B cell (primary cell): Measurements from ENCODE around the gene PDE3A. TPM values are rescaled to one million over a fixed set of nuclear protein-coding genes. Genes with fewer than 3 reads are reported as not detected.

ENCODE experiments used
- ATAC-seq: fragments of 200-7000 bp; cut with Tn5 transposase; one replicate; pipeline ENCODE4 v1.10.0; 2021; ENCODE audit warnings: low read depth, mild to moderate bottlenecking, moderate number of reproducible peaks, moderate library complexity
- CTCF ChIA-PET: fragments of 350-600 bp; sonication (Branson Sonifier 250); formaldehyde crosslinking; loops from one replicate; lab custom pipeline; 2021; ENCODE audit warnings: antibody characterized with exemption, inconsistent platforms; lab: Charles Lee
- POLR2A ChIA-PET: fragments of 350-600 bp; sonication (Branson Sonifier 250); formaldehyde crosslinking; loops from one replicate; lab custom pipeline; 2021; ENCODE audit warnings: antibody characterized with exemption; lab: Charles Lee
- DNase-seq: peaks from one replicate; pipeline ENCODE4 v3.0.0; 2013
- H2AFZ ChIP-seq: 2 replicates; pipeline ENCODE4 v1.6.1; 2012; ENCODE audit warnings: mild to moderate bottlenecking, low read depth, low read length; ENCODE audit not compliant: insufficient read depth, poor library complexity, severe bottlenecking
- H3K27ac ChIP-seq, 2 donors: 1 replicate in 1 of 2; 2 replicates in 1 of 2; pipeline ENCODE4 v1.5.1; 2012 to 2013; ENCODE audit warnings: low read length in 2 of 2, mild to moderate bottlenecking in 2 of 2, moderate library complexity in 1 of 2
- H3K27me3 ChIP-seq, 4 experiments: fragments of 200-600 bp in 1 of 4; sonication (generic) in 1 of 4; replicated peaks in 1 of 4; 1 replicate in 2 of 4; 2 replicates in 2 of 4; pipeline versions ENCODE4 v1.6.1 to v1.7.0; 2013 to 2016; ENCODE audit warnings: low read length in 3 of 4, mild to moderate bottlenecking in 2 of 4, mixed read lengths in 1 of 4, moderate library complexity in 1 of 4; ENCODE audit not compliant: insufficient read depth in 4 of 4, control insufficient read depth in 3 of 4; ENCODE audit errors: control extremely low read depth in 1 of 4
- H3K36me3 ChIP-seq, 2 experiments: replicated peaks in 1 of 2; 1 replicate in 1 of 2; 2 replicates in 1 of 2; pipeline versions ENCODE4 v1.6.1 to v1.7.1; 2013; ENCODE audit warnings: low read length in 1 of 2; ENCODE audit not compliant: insufficient read depth in 2 of 2, control insufficient read depth in 1 of 2; ENCODE audit errors: control extremely low read depth in 1 of 2, extremely low read depth in 1 of 2
- H3K4me1 ChIP-seq, 2 donors: fragments of 200-600 bp in 1 of 2; sonication (generic) in 1 of 2; 1 replicate in 1 of 2; 2 replicates in 1 of 2; pipeline versions ENCODE4 v1.5.1 to v1.6.1; 2013 to 2017; ENCODE audit warnings: low read length in 2 of 2; ENCODE audit not compliant: control insufficient read depth in 2 of 2, insufficient read depth in 2 of 2
- H3K4me2 ChIP-seq: replicated peaks from 2 replicates; pipeline ENCODE3; 2012; ENCODE audit warnings: mild to moderate bottlenecking, low read depth, low read length; ENCODE audit not compliant: poor library complexity, severe bottlenecking
- H3K4me3 ChIP-seq, 5 experiments: fragments of 200-600 bp in 1 of 5; sonication (generic) in 1 of 5; 1 replicate in 3 of 5; 2 replicates in 2 of 5; pipeline versions ENCODE4 v1.5.1 to v1.7.0; 2011 to 2016; ENCODE audit warnings: low read length in 4 of 5, mild to moderate bottlenecking in 4 of 5, low read depth in 2 of 5, control low read depth in 1 of 5, moderate library complexity in 1 of 5; ENCODE audit not compliant: insufficient read depth in 1 of 5; ENCODE audit errors: control extremely low read depth in 1 of 5, extremely low read depth in 1 of 5
- H3K79me2 ChIP-seq: fragments of 200-600 bp; sonication (generic); one replicate; pipeline ENCODE4 v1.6.0; 2016; ENCODE audit warnings: low read length; ENCODE audit not compliant: control insufficient read depth, insufficient read depth
- H3K9ac ChIP-seq: fragments of 200-600 bp; sonication (generic); 2 replicates; pipeline ENCODE4 v1.6.1; 2017; ENCODE audit warnings: mild to moderate bottlenecking, low read length, moderate library complexity
- H3K9me3 ChIP-seq, 3 donors: one replicate each; pipeline versions ENCODE4 v1.6.1 to v1.7.1; 2013; ENCODE audit warnings: low read length in 2 of 3; ENCODE audit not compliant: control insufficient read depth in 2 of 3, insufficient read depth in 1 of 3; ENCODE audit errors: control extremely low read depth in 1 of 3
- H4K20me1 ChIP-seq: 2 replicates; pipeline ENCODE4 v1.6.0; 2012; ENCODE audit warnings: mild to moderate bottlenecking, low read length; ENCODE audit not compliant: insufficient read depth, control insufficient read depth, poor library complexity, severe bottlenecking
- H3K27ac Mint-ChIP-seq: one replicate; pipeline ENCODE4 v1.8.0; 2021; ENCODE audit warnings: mixed read lengths
- H3K27me3 Mint-ChIP-seq: one replicate; pipeline ENCODE4 v1.8.0; 2021; ENCODE audit warnings: mixed read lengths
- H3K4me1 Mint-ChIP-seq: one replicate; pipeline ENCODE4 v1.8.0; 2021; ENCODE audit warnings: mixed read lengths
- H3K4me3 Mint-ChIP-seq: one replicate; pipeline ENCODE4 v1.8.0; 2021; ENCODE audit warnings: mixed read lengths
- H3K9me3 Mint-ChIP-seq: one replicate; pipeline ENCODE4 v1.8.0; 2022; ENCODE audit warnings: mixed read lengths; ENCODE audit not compliant: insufficient read depth
- CTCF ChIP-seq: fragments of 200-600 bp; IDR thresholded peaks from one replicate; pipeline ENCODE4 v1.8.0; 2022; ENCODE audit warnings: antibody characterized with exemption, mild to moderate bottlenecking
- EZH2 ChIP-seq: IDR thresholded peaks from 2 replicates; pipeline ENCODE4 v1.6.1; 2012; ENCODE audit warnings: borderline replicate concordance, low read depth, mild to moderate bottlenecking, moderate library complexity, low read length; ENCODE audit not compliant: insufficient read depth, poor library complexity, severe bottlenecking
- WGBS: methylation state at CpG from one replicate; pipeline ENCODE4 v1.1.5; 2013; ENCODE audit warnings: missing lambda C conversion rate; ENCODE audit not compliant: insufficient coverage; 5-methylcytosine and 5-hydroxymethylcytosine counted together
- intact Hi-C: fragments of 100-400 bp; cut with micrococcal nuclease; formaldehyde crosslinking; loops from one replicate; pipeline ENCODE4 v1.10.0; 2022
- polyA plus RNA-seq: library from polyadenylated mRNA; depleted of rRNA; stranded (reverse); fragments of >200 nt; gene quantifications from 2 replicates; pipeline ENCODE4 v1.2.3, GENCODE V29; 2012
- total RNA-seq, 2 donors: library from RNA; stranded (reverse); fragments of 120-200 nt in 1 of 2; gene quantifications; 1 replicate in 1 of 2; 2 replicates in 1 of 2; pipeline versions ENCODE4 v1.2.3 to v1.2.4, GENCODE V29; 2013 to 2022

Gene PDE3A
- total and polyA plus RNA-seq, 2 donors (not counting 1 experiment from before 2014, with no cell fraction given): not detected

- Mint-ChIP-seq H3K9me3 (no peaks in the 10 kb centered on the region), H3K27ac (no peak overlapping the region), H3K4me3 (no peak overlapping the region), H3K27me3 (no peaks in the 10 kb centered on the region), H3K4me1 (no peaks in the 10 kb centered on the region)
- no peak for TF ChIP-seq CTCF
- TF ChIP-seq EZH2: no peak
- no peaks in the 10 kb centered on the region for H3K36me3 ChIP-seq
- H3K4me3 ChIP-seq: no peak overlapping the region
- no peaks in the 10 kb centered on the region for H3K9me3 ChIP-seq
- H2AFZ ChIP-seq: no peak overlapping the region
- no peak overlapping the region for H3K9ac ChIP-seq
- DNase-seq: no peak
- no peaks in the 10 kb centered on the region for H3K79me2 ChIP-seq
- 100% methylated on average over 1 of the region's 3 CpGs for WGBS
- ChIA-PET CTCF (no interaction called here), POLR2A (no interaction called here)
- H3K27me3 ChIP-seq: no peaks in the 10 kb centered on the region
- H4K20me1 ChIP-seq: no peaks in the 10 kb centered on the region
- no peak for ATAC-seq
- intact Hi-C loops: no loop called here
- H3K27ac ChIP-seq: no peak overlapping the region
- H3K4me1 ChIP-seq: no peaks in the 10 kb centered on the region
- no peak overlapping the region for H3K4me2 ChIP-seq
Measured at GRCh38 chr12:20588042-20588441, 219.7 kb downstream of the PDE3A start.

DNA sequence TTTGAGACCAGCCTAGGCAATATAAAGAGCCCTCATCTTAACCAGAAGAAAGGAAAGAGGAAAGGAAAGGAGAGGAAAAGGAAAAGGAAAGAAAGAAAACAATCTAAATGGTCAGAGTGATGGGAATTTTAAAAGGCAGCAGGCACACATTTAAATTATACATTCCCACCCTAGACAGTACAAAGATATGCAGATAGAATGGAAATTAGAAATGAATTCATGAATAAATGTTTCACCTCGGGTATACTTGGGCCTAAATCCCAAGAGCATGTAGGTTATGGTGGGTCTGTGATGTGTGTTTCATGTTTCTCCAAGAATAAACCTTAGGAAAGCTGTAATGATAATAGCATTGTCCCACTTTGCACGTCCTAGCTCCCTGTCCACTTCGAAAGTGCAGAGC is 222.2 kb downstream of the PDE3A start:
- no peak for DNase-seq
- intact Hi-C loops: no loop called here
- Mint-ChIP-seq H3K4me1 (no peaks in the 10 kb centered on the region), H3K9me3 (no peaks in the 10 kb centered on the region), H3K27me3 (no peaks in the 10 kb centered on the region), H3K4me3 (no peak overlapping the region), H3K27ac (no peak overlapping the region)
- POLR2A ChIA-PET: no interaction called here
- no peaks in the 10 kb centered on the region for H3K36me3 ChIP-seq
- no peak overlapping the region for H3K27ac ChIP-seq
- H3K79me2 ChIP-seq: no peaks in the 10 kb centered on the region
- 60% methylated on average over 1 of the region's 3 CpGs for WGBS
- no peak overlapping the region for H3K4me3 ChIP-seq
- H3K9me3 ChIP-seq: no peaks in the 10 kb centered on the region
- H3K4me2 ChIP-seq: no peak overlapping the region
- H3K9ac ChIP-seq: no peak overlapping the region
- no peaks in the 10 kb centered on the region for H4K20me1 ChIP-seq
- no peak overlapping the region for H2AFZ ChIP-seq
- no peak for TF ChIP-seq EZH2
- no peak for TF ChIP-seq CTCF
- CTCF ChIA-PET: interaction anchor here (0.6 kb wide), 1 partner anchor 16 kb away, joined by 3 read pairs; no protein-coding TSS in a partner anchor
- H3K27me3 ChIP-seq: no peaks in the 10 kb centered on the region
- ATAC-seq: no peak
- H3K4me1 ChIP-seq: no peaks in the 10 kb centered on the region
